Type B pancreatic cell (in vitro differentiated cells): ENCODE measurements around the gene USH2A. TPM values are rescaled to one million over a fixed set of nuclear protein-coding genes. Genes with fewer than 3 reads are reported as not detected.

Experiments
- DNase-seq: peaks from one replicate; pipeline ENCODE4 v3.0.0; 2021; ENCODE audit warnings: mixed read lengths; ENCODE audit not compliant: unreplicated experiment; ENCODE audit errors: extremely low spot score
- H3K27ac Mint-ChIP-seq: 2 replicates; pipeline ENCODE4 v1.8.0; 2021; ENCODE audit warnings: mild to moderate bottlenecking, mixed read lengths
- H3K27me3 Mint-ChIP-seq: 2 replicates; pipeline ENCODE4 v1.8.0; 2021; ENCODE audit warnings: mixed read lengths
- H3K36me3 Mint-ChIP-seq: 2 replicates; pipeline ENCODE4 v1.8.0; 2021; ENCODE audit warnings: mixed read lengths
- H3K4me1 Mint-ChIP-seq: one replicate; pipeline ENCODE4 v1.8.0; 2021; ENCODE audit warnings: mixed read lengths; ENCODE audit not compliant: unreplicated experiment
- H3K4me3 Mint-ChIP-seq: 2 replicates; pipeline ENCODE4 v1.8.0; 2021; ENCODE audit warnings: mild to moderate bottlenecking, mixed read lengths
- H3K9me3 Mint-ChIP-seq: 2 replicates; pipeline ENCODE4 v1.8.0; 2021; ENCODE audit warnings: mixed read lengths
- CTCF ChIP-seq: fragments of 200-600 bp; sonication (generic); conservative IDR thresholded peaks from 2 replicates; pipeline ENCODE4 v1.5.0; 2021; ENCODE audit warnings: antibody characterized with exemption, mild to moderate bottlenecking
- total RNA-seq: library from RNA; stranded (reverse); gene quantifications from 2 replicates; pipeline ENCODE4 v1.2.1, GENCODE V29; 2021; ENCODE audit warnings: low replicate concordance

USH2A gene
- total RNA-seq, 1 donor from 2014 or later: 0.22 TPM

- H3K27me3 Mint-ChIP-seq: peaks cover 7% of the 10 kb centered on the region
- no peak for TF ChIP-seq CTCF
- no peaks in the 10 kb centered on the region for H3K9me3 Mint-ChIP-seq
- H3K36me3 Mint-ChIP-seq: no peaks in the 10 kb centered on the region
- no peak overlapping the region for H3K27ac Mint-ChIP-seq
- no peak for DNase-seq
- no peak overlapping the region for H3K4me3 Mint-ChIP-seq
- H3K4me1 Mint-ChIP-seq: no peaks in the 10 kb centered on the region
Measured at GRCh38 chr1:215963621-215964020, 459.6 kb downstream of the USH2A start.

GRCh38 chr1:215963040-215963439, 460.2 kb downstream of the USH2A start:
- H3K27me3 Mint-ChIP-seq: peaks cover 11% of the 10 kb centered on the region
- H3K9me3 Mint-ChIP-seq: no peaks in the 10 kb centered on the region
- no peaks in the 10 kb centered on the region for H3K36me3 Mint-ChIP-seq

GRCh38 chr1:215958841-215959240, 464.4 kb downstream of the USH2A start:
- no peak for TF ChIP-seq CTCF
- H3K4me1 Mint-ChIP-seq: peaks cover 5% of the 10 kb centered on the region

More at GRCh38 chr1:215963040-215963439, 460.2 kb downstream of the USH2A start:
- TF ChIP-seq CTCF: no peak
- Mint-ChIP-seq H3K27ac (no peak overlapping the region), H3K4me1 (no peaks in the 10 kb centered on the region), H3K4me3 (no peak overlapping the region)
- DNase-seq: no peak

GRCh38 chr1:215957663-215958062, 465.6 kb downstream of the USH2A start:
- no peak overlapping the region for H3K4me3 Mint-ChIP-seq
- peaks cover 5% of the 10 kb centered on the region for H3K4me1 Mint-ChIP-seq
- no peaks in the 10 kb centered on the region for H3K9me3 Mint-ChIP-seq
- peaks cover 22% of the 10 kb centered on the region for H3K27me3 Mint-ChIP-seq
- no peaks in the 10 kb centered on the region for H3K36me3 Mint-ChIP-seq
- TF ChIP-seq CTCF: no peak
- no peak for DNase-seq
- H3K27ac Mint-ChIP-seq: no peak overlapping the region

More at GRCh38 chr1:215958841-215959240, 464.4 kb downstream of the USH2A start:
- Mint-ChIP-seq H3K36me3 (no peaks in the 10 kb centered on the region), H3K4me3 (no peak overlapping the region), H3K27ac (no peak overlapping the region), H3K27me3 (peaks cover 22% of the 10 kb centered on the region), H3K9me3 (no peaks in the 10 kb centered on the region)
- DNase-seq: no peak

- H3K9me3 Mint-ChIP-seq: no peaks in the 10 kb centered on the region
- no peaks in the 10 kb centered on the region for H3K4me1 Mint-ChIP-seq
Measured at GRCh38 chr1:215932558-215932957, 490.7 kb downstream of the USH2A start.

More at GRCh38 chr1:215932558-215932957, 490.7 kb downstream of the USH2A start:
- TF ChIP-seq CTCF: no peak
- H3K27ac Mint-ChIP-seq: no peak overlapping the region
- H3K4me3 Mint-ChIP-seq: no peak overlapping the region
- no peaks in the 10 kb centered on the region for H3K36me3 Mint-ChIP-seq
- peaks cover 2% of the 10 kb centered on the region for H3K27me3 Mint-ChIP-seq
- no peak for DNase-seq
